ENCODE results near the gene ZNF598.

DNA sequence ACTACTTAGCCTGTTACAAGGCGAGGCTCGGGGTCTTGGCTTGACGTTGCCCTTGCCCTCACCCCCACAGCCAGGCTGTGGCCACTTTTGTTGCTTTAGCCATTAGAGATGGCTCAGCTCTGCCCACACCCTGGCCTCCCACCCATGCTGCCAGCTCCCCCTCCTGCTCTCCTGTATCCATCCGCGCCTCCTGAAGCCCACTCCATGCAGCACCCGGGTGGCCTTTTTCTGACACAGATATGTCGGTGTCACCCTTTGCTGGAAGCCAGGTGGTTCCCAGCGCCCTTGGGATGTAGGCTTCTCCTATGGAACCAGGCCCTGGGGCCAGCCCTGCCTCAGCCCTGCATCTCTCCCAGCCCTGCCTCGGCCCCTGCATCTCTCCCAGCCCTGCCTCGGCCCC is 47.8 kb upstream of the ZNF598 start:
- no peak for TF ChIP-seq POLR2A (IDR thresholded peaks at IDR 0.05)
- TF ChIP-seq CTCF (IDR thresholded peaks at IDR 0.05) = no peak
